ENCODE results near the gene MAP4K1.

- TF ChIP-seq SMC3 (IDR thresholded peaks at IDR 0.05): no peak
- no peak for TF ChIP-seq POLR2A (IDR thresholded peaks at IDR 0.05; ENCODE audit: low read length)
- TF ChIP-seq NFE2L2 (conservative IDR thresholded peaks at IDR 0.05; ENCODE audit: low read length): no peak
- no peak for TF ChIP-seq CTCF (IDR thresholded peaks at IDR 0.05)
- TF ChIP-seq ELK1 (IDR thresholded peaks at IDR 0.05; ENCODE audit: low read depth, low read length): no peak
- no peak for TF ChIP-seq REST (IDR thresholded peaks at IDR 0.05)
- no peak for TF ChIP-seq HDAC2 (IDR thresholded peaks at IDR 0.05)
These were observed 56.1 kb downstream of the MAP4K1 start for GRCh38 chr19:38561658-38562057.
